COR-L47 (cell line): ENCODE data around the gene IZUMO3.
"Not testable (repeated sequence)": the region's sequence is repeated elsewhere in the genome, so short reads cannot be mapped to it uniquely, and the experiment has no call there.

Source experiments
- DNase-seq: peaks from one replicate; lab custom pipeline; 2025; lab: John Stamatoyannopoulos, UW

The IZUMO3 gene, protein sequence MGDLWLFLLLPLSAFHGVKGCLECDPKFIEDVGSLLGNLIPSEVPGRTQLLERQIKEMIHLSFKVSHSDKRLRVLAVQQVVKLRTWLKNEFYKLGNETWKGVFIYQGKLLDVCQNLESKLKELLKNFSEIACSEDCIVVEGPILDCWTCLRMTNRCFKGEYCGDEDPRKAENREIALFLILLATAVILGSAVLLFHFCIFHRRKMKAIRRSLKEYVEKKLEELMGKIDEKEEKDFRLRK

DNA sequence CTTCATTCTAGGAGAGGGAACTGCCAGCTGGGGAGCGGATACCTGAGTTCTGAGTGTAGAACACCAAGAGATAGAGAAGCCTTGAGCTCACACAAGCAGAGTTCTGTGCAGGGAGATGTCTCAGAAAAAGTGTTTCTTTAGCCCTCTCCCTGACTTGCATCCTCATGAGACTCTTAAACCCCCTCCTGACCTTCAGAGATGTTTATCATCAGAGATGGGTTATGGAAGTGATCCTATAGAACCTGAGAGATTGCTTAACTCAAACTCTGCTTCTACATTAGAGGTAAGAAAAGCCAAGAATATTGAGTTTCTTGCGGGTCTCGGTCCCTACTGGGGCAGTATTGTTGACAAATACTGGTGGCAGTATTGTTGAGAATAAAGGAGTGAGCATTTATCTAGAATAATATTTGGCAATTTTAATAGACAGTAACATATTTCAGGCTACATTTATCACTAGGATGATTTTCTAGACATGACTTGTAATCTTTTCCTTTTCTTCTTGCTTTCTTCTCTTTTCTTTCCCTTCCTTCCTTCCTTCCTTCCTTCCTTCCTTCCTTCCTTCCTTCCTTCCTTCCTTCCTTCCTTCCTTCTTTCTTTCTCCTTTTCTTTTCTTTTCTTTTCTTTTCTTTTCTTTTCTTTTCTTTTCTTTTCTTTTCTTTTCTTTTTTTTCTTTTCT is at the start of gene IZUMO3:
Gene IZUMO3, minus strand, starts transcription at position 51 of the 676 bp plus-strand sequence. CDS start 248 bp downstream, outside the sequence.
- no peak for DNase-seq

- no peak for DNase-seq
These were observed 48.6 kb upstream of the IZUMO3 start for GRCh38 chr9:24594234-24594850.

GRCh38 chr9:24590432-24590831 is 44.7 kb upstream of the IZUMO3 start:
- DNase-seq, result no peak

DNA sequence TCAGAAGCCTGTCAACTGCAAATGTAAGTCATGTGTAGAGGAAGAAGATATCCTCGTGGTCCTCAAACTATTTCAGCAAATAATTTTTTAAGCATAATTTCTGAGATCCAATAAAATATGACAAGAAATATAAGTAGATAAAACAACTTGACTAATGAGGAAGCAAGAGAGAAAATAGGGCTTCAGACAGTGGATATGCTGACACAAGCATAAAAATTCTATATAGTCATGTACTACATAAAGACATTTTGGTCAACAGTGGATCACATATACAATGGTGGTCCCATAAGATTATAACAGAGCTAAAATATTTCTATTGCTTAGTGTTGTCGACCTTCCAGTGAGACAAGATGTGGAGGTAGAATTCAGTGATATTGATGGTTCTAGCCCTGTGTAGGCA is 42.2 kb upstream of the IZUMO3 start:
- no peak for DNase-seq

GRCh38 chr9:24582146-24583126 is 36.7 kb upstream of the IZUMO3 start:
- peak; percentile 52 for DNase-seq

- DNase-seq, result not testable (repeated sequence)
These were observed 34.3 kb upstream of the IZUMO3 start for GRCh38 chr9:24580005-24580404.

DNA sequence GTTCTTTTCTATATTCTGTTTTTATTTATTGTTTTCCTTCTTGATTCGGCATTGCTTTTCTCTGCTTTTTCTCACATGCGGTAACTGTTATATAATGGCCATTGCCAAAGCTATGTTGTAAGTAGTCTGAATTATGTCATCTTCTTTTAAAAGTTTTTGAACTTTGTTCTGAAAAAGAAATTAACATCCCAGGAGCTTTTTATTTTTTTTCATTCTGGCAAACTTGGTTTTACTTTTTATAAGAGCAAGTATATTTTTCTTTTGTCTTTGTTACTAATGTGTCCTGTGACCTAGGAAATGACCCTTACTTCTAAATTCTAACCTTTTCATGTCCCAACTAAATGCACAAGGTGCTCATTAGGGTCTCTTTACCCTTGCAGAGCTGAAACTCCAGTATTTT is 26.7 kb upstream of the IZUMO3 start:
- DNase-seq, result no peak

DNA sequence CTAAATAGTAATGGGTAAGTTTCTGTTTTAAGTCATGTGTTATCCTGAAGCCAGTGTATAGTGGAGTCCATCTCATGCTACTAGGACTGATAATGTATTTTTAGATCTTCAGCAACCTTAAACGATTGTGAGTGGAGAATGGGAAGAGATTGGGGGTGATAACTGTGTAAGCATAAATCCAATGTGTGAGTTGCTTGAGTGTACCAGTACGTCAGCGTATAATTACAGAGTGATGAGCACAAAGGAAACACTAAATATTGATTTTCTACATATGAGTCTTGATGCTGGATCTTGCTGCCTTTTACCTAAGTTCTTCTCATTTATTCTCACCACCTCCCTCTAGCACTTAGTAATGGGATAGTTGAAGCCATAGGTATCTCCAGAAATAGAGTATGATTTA is 16.3 kb upstream of the IZUMO3 start:
- DNase-seq, result no peak

DNA sequence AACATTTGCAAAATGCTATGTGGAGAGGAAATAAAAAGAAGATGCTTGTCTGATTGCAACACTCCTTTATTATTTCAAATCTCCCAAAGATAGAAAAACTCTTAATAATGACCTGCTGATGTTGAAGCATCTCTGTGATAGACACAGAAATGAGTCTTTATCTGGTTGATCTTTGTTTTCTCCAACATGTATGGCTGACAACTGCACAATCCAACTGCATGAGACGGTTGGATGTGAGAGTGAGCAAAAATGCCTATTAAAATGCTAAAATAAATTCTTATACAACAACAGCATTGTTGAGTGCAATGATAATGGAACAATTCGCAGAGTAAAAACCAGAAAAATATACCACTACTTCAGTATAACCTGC is 7.5 kb upstream of the IZUMO3 start:
- no peak for DNase-seq

- DNase-seq, result no peak
These were observed 7.0 kb upstream of the IZUMO3 start for GRCh38 chr9:24552526-24553182.

DNA sequence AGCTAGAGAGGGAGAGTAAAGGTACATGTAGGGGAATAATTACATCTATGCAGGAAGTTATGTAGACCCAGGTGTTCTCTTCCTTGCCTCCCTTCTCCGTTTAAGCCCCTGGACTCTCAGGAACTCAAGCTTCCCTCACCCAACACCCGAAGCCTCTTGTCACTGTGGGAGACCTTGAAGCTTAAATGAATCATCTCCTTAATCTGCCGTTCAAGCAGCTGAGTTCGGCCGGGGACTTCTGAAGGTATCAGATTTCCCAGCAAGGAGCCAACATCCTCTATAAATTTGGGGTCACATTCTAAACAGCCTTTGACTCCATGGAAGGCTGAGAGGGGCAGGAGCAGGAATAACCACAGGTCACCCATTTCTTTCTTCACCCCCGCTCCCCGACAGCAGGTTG is 412 bp downstream of the IZUMO3 start:
- no peak for DNase-seq

DNA sequence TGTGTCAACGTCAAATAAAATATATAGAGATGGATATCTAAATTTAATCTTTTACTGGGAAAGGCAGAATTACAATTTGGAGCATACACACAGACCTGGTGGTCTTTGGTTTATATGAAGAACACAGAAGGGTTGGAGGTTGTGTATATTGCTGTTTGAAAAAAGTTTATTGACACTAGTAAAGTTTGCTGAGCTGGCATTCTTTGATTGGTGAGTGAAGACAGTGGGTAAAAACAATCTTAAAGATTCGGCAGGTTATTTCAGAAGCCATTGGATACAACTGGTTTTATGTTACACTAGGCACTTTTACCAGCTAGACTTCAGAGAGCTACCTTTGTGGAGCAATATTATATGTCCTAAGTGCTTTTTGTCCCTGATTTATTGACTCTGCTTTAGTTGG is 27.2 kb downstream of the IZUMO3 start:
- DNase-seq, result no peak

GRCh38 chr9:24516463-24516862 is 29.2 kb downstream of the IZUMO3 start:
- no peak for DNase-seq

DNA sequence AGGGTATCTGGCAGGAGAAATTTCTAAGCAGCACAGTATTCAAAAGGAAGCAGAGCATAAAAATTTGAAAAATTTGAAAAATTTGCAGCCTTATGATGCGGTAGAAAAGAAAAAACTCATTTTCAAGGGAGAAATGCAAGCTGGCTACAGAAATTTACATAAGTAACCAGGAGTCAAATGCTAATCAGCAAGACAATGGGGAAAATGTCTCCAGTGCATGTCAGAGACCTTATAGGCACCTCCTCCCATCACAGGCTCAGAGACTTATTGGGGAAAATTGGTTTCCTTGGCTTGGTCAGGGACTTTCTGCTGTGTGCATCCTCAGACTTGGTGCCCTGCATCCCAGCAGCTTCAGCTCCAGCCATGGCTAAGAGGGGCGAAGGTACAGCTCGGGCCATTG is 35.8 kb downstream of the IZUMO3 start:
- DNase-seq, result no peak

DNA sequence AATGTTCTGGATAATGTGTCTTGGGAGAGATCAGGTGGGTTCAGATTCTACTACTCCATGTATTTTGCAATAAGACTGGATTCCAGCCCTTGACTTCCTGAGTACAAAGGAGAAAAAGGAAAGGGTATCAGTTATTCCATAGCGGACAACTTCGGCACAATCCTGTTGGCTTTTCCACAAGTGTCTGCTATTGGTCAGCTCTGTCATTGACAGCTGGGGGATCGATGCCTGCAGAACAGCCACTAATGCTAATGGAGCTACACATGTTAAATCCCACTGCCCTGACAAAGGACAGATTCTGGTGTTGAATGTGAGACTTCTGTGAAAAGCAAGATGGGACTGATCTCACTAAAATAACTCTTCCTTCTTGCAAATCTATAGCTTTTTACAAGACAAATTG is 41.2 kb downstream of the IZUMO3 start:
- DNase-seq, result no peak

DNA sequence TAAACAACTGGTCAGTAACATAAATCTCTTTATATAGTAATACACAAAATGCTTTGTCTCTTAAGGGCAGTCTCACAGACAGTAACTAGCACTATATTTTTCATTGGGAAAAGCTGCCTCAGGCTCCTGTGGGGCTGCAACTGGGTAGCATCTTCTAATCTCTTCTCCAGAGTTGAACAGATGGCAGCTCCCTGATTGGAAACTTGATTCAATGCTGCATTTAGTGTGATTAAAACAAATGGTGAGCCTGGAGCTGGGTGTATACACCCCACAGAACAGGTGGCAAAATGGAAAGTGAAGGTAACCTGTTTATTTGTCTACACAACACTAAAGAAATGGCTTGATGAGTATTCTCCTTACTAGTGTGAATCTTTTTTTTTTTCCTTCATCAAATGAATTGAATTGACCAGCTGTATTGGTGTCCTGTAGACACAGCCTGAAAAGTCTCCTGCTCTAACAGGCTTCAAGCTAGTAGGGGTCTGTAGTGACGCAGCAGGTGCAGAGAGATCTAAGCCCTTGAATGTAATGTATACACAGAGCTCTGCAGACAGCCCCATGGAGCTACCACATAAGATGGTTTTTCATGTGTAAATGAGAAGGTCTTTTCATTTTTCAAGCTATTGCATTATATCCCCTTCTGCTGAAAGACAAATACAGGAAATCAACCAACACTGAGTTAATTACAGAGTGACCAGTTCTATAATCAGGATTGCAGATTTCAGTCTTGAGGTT is 43.3 kb downstream of the IZUMO3 start:
- no peak for DNase-seq

GRCh38 chr9:24500761-24501160 is 44.9 kb downstream of the IZUMO3 start:
- DNase-seq, result no peak

DNA sequence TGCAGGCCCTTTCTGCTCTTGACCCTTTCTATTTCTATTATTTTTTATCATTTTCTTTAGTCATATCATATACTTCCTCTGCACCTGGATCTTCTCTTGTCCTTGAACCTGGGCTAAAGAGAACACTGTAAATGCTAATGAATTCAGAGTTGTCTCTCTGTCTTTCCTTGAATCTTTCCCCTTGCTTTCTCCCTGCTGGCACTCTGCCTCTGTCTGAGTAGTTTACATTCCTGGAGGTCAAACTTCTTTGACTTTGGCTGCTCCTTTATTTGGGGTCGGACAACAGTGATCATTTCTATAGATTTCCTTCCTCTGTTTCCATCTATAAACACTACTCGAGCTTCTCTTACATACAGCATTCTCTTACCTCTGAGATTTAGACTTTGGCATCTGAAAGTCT is 47.1 kb downstream of the IZUMO3 start:
- no peak for DNase-seq

DNA sequence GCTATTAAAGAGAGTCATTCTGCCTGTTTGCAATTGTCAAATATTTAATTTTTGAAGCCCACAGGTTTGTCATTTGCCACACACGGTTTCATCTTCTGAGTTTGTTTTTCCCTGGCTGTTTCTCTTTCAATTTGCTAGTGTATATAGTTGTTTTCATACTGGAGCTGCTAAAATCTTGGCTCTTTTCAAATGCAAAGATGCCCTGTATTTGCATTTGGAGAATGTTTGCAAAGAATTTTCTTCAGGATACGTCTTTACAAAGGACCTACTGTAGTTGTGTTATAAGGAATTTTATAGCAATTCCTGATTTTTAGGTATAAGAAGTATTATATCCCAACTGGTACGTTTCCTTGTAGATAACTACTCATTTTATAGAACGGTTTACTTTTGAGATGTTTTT is 48.0 kb downstream of the IZUMO3 start:
- DNase-seq, result no peak
